ENCODE data around the gene MUCL1. TPM values are rescaled to one million over a fixed set of nuclear protein-coding genes. Genes with fewer than 3 reads are reported as not detected.

Gene MUCL1
- total RNA-seq: 10 to 100 TPM in 1 of 8 experiments, 1 to 10 TPM in 1, not detected in 6; 6.6 to 15.7 TPM

GRCh38 chr12:54853933-54854538 is at the start of gene MUCL1:
Gene MUCL1, plus strand, starts transcription at chr12:54854516. Its CDS starts 67 bp downstream, at chr12:54854583.
- ATAC-seq (replicated peaks in 6 of 8): peak; percentile 33 to 100 (median 62)
- Histone ChIP-seq H3K27ac (no peak within 1 kb of the TSS), H3K4me1 (replicated peaks in 1 of 2) (no peaks in the 10 kb centered on the region), H3K4me3 (no peak within 1 kb of the TSS)
- in situ Hi-C loops (cut with MboI; ENCODE audit: low pct_unique_long_range_greater_than_20kb in 2 of 9, low sequenced_read_pairs in 9 of 9, unreplicated experiment in 9 of 9): loop anchor here in 2 of 9 experiments (10.0 kb wide), 1 partner anchor 101 kb away; no protein-coding TSS in a partner anchor
- WGBS, 10 experiments: 10 to 100% (median 37%) methylated on average over 1 to 5 of the region's 6 CpGs; no CpG with 5 or more reads in 1 of the 10 experiments

GRCh38 chr12:54821676-54822075 is 32.6 kb upstream of the MUCL1 start:
- in situ Hi-C loops (cut with MboI; ENCODE audit: low pct_unique_long_range_greater_than_20kb in 2 of 9, low sequenced_read_pairs in 9 of 9, unreplicated experiment in 9 of 9): no loop called here
- no peak overlapping the region for H3K27ac ChIP-seq
- no peak for ATAC-seq (replicated peaks in 6 of 8)
- no peaks in the 10 kb centered on the region for H3K4me1 ChIP-seq (replicated peaks in 1 of 2)
- 20 to 100% (median 94%) methylated on average over 1 to 2 of the region's 3 CpGs; no CpG with 5 or more reads in 7 of the 10 experiments for WGBS, 10 experiments
- H3K4me3 ChIP-seq: no peak overlapping the region

GRCh38 chr12:54824402-54824801 is 29.9 kb upstream of the MUCL1 start:
- H3K27ac ChIP-seq: no peak overlapping the region
- 15 to 100% (median 75%) methylated on average over 2 of the region's 2 CpGs; no CpG with 5 or more reads in 1 of the 10 experiments for WGBS, 10 experiments
- peak in 1 of 8 experiments; percentile 17 for ATAC-seq (replicated peaks in 6 of 8)
- no peak overlapping the region for H3K4me3 ChIP-seq
- no peaks in the 10 kb centered on the region for H3K4me1 ChIP-seq (replicated peaks in 1 of 2)
- in situ Hi-C loops (cut with MboI; ENCODE audit: low pct_unique_long_range_greater_than_20kb in 2 of 9, low sequenced_read_pairs in 9 of 9, unreplicated experiment in 9 of 9): no loop called here

GRCh38 chr12:54829511-54829910 is 24.8 kb upstream of the MUCL1 start:
- ATAC-seq (replicated peaks in 6 of 8): no peak

GRCh38 chr12:54830199-54830598 is 24.1 kb upstream of the MUCL1 start:
- in situ Hi-C loops (cut with MboI; ENCODE audit: low pct_unique_long_range_greater_than_20kb in 2 of 9, low sequenced_read_pairs in 9 of 9, unreplicated experiment in 9 of 9): no loop called here
- ATAC-seq (replicated peaks in 6 of 8): no peak
- H3K27ac ChIP-seq: no peak overlapping the region
- no peak overlapping the region for H3K4me3 ChIP-seq
- no peaks in the 10 kb centered on the region for H3K4me1 ChIP-seq (replicated peaks in 1 of 2)

More at GRCh38 chr12:54829511-54829910, 24.8 kb upstream of the MUCL1 start:
- H3K27ac ChIP-seq: no peak overlapping the region
- no peak overlapping the region for H3K4me3 ChIP-seq
- WGBS, 10 experiments: 36 to 97% (median 76%) methylated on average over 2 to 5 of the region's 5 CpGs
- no peaks in the 10 kb centered on the region for H3K4me1 ChIP-seq (replicated peaks in 1 of 2)
- in situ Hi-C loops (cut with MboI; ENCODE audit: low pct_unique_long_range_greater_than_20kb in 2 of 9, low sequenced_read_pairs in 9 of 9, unreplicated experiment in 9 of 9): no loop called here

GRCh38 chr12:54831631-54832030 is 22.7 kb upstream of the MUCL1 start:
- no peak overlapping the region for H3K4me3 ChIP-seq
- in situ Hi-C loops (cut with MboI; ENCODE audit: low pct_unique_long_range_greater_than_20kb in 2 of 9, low sequenced_read_pairs in 9 of 9, unreplicated experiment in 9 of 9): no loop called here
- H3K4me1 ChIP-seq (replicated peaks in 1 of 2): no peaks in the 10 kb centered on the region
- no peak for ATAC-seq (replicated peaks in 6 of 8)
- 0 to 93% (median 71%) methylated on average over 1 of the region's 1 CpG; no CpG with 5 or more reads in 1 of the 10 experiments for WGBS, 10 experiments
- H3K27ac ChIP-seq: no peak overlapping the region

GRCh38 chr12:54840244-54840865 is 14.0 kb upstream of the MUCL1 start:
- WGBS, 10 experiments: 0 to 100% (median 79%) methylated on average over 1 to 3 of the region's 3 CpGs; no CpG with 5 or more reads in 4 of the 10 experiments
- peak in 3 of 8 experiments; percentile 57 to 93 (median 71) for ATAC-seq (replicated peaks in 6 of 8)
- in situ Hi-C loops (cut with MboI; ENCODE audit: low pct_unique_long_range_greater_than_20kb in 2 of 9, low sequenced_read_pairs in 9 of 9, unreplicated experiment in 9 of 9): no loop called here
- H3K27ac ChIP-seq: no peak overlapping the region
- H3K4me3 ChIP-seq: no peak overlapping the region
- H3K4me1 ChIP-seq (replicated peaks in 1 of 2): no peaks in the 10 kb centered on the region

GRCh38 chr12:54857406-54857805 is 3.1 kb downstream of the MUCL1 start:
- ATAC-seq (replicated peaks in 6 of 8): peak in 1 of 8 experiments; percentile 17
- no peaks in the 10 kb centered on the region for H3K4me1 ChIP-seq (replicated peaks in 1 of 2)
- WGBS, 10 experiments: 0 to 54% (median 29%) methylated on average over 1 to 2 of the region's 2 CpGs; no CpG with 5 or more reads in 1 of the 10 experiments
- in situ Hi-C loops (cut with MboI; ENCODE audit: low pct_unique_long_range_greater_than_20kb in 2 of 9, low sequenced_read_pairs in 9 of 9, unreplicated experiment in 9 of 9): loop anchor here in 2 of 9 experiments (10.0 kb wide), 1 partner anchor 97 kb away; no protein-coding TSS in a partner anchor
- H3K4me3 ChIP-seq: no peak overlapping the region
- no peak overlapping the region for H3K27ac ChIP-seq

GRCh38 chr12:54858562-54858961 is 4.2 kb downstream of the MUCL1 start:
- no peak for ATAC-seq (replicated peaks in 6 of 8)
- no peaks in the 10 kb centered on the region for H3K4me1 ChIP-seq (replicated peaks in 1 of 2)
- H3K27ac ChIP-seq: no peak overlapping the region
- 11 to 100% (median 88%) methylated on average over 1 of the region's 1 CpG; no CpG with 5 or more reads in 4 of the 10 experiments for WGBS, 10 experiments
- no peak overlapping the region for H3K4me3 ChIP-seq
- in situ Hi-C loops (cut with MboI; ENCODE audit: low pct_unique_long_range_greater_than_20kb in 2 of 9, low sequenced_read_pairs in 9 of 9, unreplicated experiment in 9 of 9): loop anchor here in 2 of 9 experiments (10.0 kb wide), 1 partner anchor 96 kb away; no protein-coding TSS in a partner anchor

- in situ Hi-C loops (cut with MboI; ENCODE audit: low pct_unique_long_range_greater_than_20kb in 2 of 9, low sequenced_read_pairs in 9 of 9, unreplicated experiment in 9 of 9): loop anchor here in 2 of 9 experiments (10.0 kb wide), 1 partner anchor 95 kb away; no protein-coding TSS in a partner anchor
- Histone ChIP-seq H3K27ac (no peak overlapping the region), H3K4me1 (replicated peaks in 1 of 2) (no peaks in the 10 kb centered on the region), H3K4me3 (no peak overlapping the region)
- 0 to 96% (median 79%) methylated on average over 1 to 4 of the region's 4 CpGs; no CpG with 5 or more reads in 1 of the 10 experiments for WGBS, 10 experiments
- no peak for ATAC-seq (replicated peaks in 6 of 8)
Observed at GRCh38 chr12:54859502-54859901, 5.2 kb downstream of the MUCL1 start.

GRCh38 chr12:54861927-54862326 is 7.6 kb downstream of the MUCL1 start:
- no peak for ATAC-seq (replicated peaks in 6 of 8)
- in situ Hi-C loops (cut with MboI; ENCODE audit: low pct_unique_long_range_greater_than_20kb in 2 of 9, low sequenced_read_pairs in 9 of 9, unreplicated experiment in 9 of 9): loop anchor here in 1 of 9 experiments (10.0 kb wide), 1 partner anchor 73 kb away; no protein-coding TSS in a partner anchor
- H3K4me1 ChIP-seq (replicated peaks in 1 of 2): no peaks in the 10 kb centered on the region
- no peak overlapping the region for H3K4me3 ChIP-seq
- 56 to 100% (median 89%) methylated on average over 1 of the region's 1 CpG; no CpG with 5 or more reads in 1 of the 10 experiments for WGBS, 10 experiments
- H3K27ac ChIP-seq: no peak overlapping the region

- Histone ChIP-seq H3K4me1 (replicated peaks in 1 of 2) (no peaks in the 10 kb centered on the region), H3K4me3 (no peak overlapping the region), H3K27ac (no peak overlapping the region)
- ATAC-seq (replicated peaks in 6 of 8): peak in 3 of 8 experiments; percentile 78 to 85 (median 81)
- in situ Hi-C loops (cut with MboI; ENCODE audit: low pct_unique_long_range_greater_than_20kb in 2 of 9, low sequenced_read_pairs in 9 of 9, unreplicated experiment in 9 of 9): loop anchor here in 1 of 9 experiments (10.0 kb wide), 1 partner anchor 71 kb away; no protein-coding TSS in a partner anchor
- WGBS, 10 experiments: 0 to 85% (median 37%) methylated on average over 1 of the region's 1 CpG; no CpG with 5 or more reads in 2 of the 10 experiments
Observed at GRCh38 chr12:54863948-54864618, 9.8 kb downstream of the MUCL1 start.
